Umbilical cord (tissue), 2 donors: ENCODE results near the gene LAG3. TPM values are rescaled to one million over a fixed set of nuclear protein-coding genes. Genes with fewer than 3 reads are reported as not detected.
"Not testable (repeated sequence)": the region's sequence is repeated elsewhere in the genome, so short reads cannot be mapped to it uniquely, and the experiment has no call there.

Experiments
- DNase-seq: peaks from one replicate; pipeline ENCODE4 v3.0.0-alpha.2; 2015; ENCODE audit warnings: low spot score
- total RNA-seq: library from RNA; depleted of rRNA; stranded (reverse); fragments of >200 nt; gene quantifications from one replicate; pipeline ENCODE4 v1.2.3, GENCODE V29; 2014; ENCODE audit warnings: low replicate concordance; ENCODE audit not compliant: insufficient read depth

LAG3 gene
- 1.7 TPM for total RNA-seq

- DNase-seq = no peak
These were observed at the start of gene LAG3 for GRCh38 chr12:6772331-6772695. LAG3 (plus strand) TSS chr12:6772520; CDS start chr12:6772853, 333 bp downstream.

DNA sequence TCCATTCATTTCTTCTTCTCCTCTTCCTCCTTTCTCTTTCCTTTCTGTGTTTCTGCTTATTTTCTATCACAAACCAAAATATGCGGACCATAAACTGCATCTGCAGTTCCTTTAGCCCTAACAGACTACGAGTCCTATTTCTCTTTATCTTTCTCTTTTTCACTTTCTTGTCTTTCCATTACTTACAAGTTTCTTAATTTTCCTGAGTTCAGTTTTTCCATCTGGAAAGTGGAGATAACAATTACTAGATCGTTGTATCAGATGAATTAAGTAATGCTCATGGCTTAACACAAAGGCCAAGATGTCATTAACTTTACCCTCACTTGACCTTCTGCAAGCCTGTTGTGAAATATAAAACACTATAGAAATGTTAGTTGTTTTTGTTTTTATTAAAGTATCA lies 49.5 kb upstream of the LAG3 start:
- DNase-seq = no peak

DNA sequence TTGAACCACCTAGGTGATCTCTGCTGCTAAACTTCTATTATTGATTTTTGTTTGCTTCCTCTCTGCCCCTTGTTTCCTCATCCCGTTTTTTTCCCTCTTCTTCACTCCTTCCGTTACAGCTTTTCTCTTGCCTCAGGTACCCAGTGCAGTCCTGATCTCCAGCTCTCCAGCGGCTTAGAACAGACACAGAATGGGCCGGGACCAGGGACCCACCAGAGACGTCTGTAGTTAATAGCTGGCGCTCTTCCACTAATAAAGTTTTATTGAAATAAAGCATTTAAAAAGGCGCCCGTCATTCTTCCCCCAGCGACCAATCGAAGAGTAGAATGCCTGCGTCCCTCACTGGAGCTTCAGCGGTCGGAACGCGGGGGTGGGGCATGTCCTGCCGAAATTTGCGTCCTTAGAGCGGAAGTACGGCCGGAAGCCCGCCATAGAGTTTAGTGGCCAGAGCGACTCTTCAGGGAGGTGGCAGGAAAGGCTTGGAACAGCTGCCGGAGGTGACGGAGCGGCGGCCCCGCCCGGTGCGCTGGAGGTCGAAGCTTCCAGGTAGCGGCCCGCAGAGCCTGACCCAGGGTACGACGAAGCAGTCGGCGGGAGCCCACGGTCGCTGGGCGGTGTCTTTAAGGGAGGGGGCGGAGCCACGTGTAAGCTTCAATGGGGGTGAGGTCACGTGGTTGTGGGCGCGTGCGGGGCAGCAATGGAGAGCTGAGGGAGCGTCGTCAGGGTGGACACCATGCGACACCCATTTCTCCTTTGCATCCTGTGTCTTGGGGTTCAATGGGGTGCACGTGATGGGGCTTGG lies 48.5 kb upstream of the LAG3 start, which contains the start of gene COPS7A:
COPS7A (plus strand) TSS at position 440 of the 802 bp plus-strand sequence. CDS start 611 bp downstream, outside the sequence.
- peak; percentile 99 for DNase-seq

DNA sequence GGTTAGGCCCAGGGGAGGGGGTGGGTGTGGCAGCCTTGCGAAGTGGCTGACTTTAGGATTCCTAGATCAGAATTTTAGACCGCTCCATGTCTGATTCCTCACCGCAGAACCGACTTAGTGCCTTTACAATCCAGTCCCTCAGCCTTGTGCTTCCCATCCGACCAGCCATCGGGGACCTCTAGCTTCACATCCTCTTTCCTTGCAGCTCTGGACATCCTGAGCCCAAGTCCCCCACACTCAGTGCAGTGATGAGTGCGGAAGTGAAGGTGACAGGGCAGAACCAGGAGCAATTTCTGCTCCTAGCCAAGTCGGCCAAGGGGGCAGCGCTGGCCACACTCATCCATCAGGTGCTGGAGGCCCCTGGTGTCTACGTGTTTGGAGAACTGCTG lies 47.9 kb upstream of the LAG3 start:
- DNase-seq = no peak

DNA sequence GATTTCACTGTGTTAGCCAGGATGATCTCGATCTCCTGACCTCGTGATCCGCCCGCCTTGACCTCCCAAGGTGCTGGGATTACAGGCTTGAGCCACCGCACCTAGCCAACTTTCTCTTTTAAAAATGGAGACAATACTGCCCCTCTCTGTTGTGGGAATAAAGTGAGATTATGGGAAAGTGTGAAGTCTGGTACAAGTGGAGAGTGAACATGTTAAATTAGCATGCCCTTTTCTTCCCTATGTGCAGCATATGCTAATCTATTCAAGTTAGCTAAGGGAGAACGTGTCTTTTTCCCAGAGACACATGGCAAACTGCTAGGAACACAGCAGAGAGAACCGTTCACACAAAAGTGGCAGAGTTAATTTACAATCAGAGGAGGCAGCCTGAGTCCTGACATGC lies 47.0 kb upstream of the LAG3 start:
- no peak for DNase-seq

DNA sequence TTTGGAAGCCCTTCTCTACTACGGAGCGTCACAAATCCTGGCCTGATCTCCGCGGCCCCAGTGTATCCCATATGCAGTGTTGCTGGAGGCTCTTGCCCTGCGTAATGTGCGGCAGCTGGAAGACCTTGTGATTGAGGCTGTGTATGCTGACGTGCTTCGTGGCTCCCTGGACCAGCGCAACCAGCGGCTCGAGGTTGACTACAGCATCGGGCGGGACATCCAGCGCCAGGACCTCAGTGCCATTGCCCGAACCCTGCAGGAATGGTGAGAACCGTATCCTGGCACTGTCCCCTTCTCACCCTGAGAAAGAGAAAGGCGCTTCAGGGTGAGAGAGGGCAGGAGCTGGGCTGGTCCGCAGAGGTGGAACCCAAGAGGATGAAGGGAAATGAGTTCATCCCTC lies 43.1 kb upstream of the LAG3 start:
- DNase-seq = no peak

DNA sequence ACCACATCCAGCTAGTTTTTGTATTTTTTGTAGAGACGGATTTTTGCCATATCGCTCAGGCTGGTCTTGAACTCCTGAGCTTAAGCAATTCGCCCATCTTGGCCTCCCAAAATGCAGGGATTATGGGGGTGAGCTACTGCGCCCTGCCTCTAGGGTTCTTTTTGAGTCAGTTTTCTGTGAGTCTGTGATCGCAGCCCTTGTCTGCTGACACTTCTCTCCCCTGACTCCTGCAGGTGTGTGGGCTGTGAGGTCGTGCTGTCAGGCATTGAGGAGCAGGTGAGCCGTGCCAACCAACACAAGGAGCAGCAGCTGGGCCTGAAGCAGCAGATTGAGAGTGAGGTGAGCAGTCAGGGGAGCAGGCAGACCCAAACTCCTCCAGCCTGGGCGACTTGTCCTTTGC lies 42.2 kb upstream of the LAG3 start:
- DNase-seq = no peak

- DNase-seq = no peak
These were observed 37.6 kb upstream of the LAG3 start for GRCh38 chr12:6734506-6735387.

GRCh38 chr12:6735448-6736191 lies 36.7 kb upstream of the LAG3 start:
- peak; percentile 84 for DNase-seq

GRCh38 chr12:6736754-6737153 lies 35.6 kb upstream of the LAG3 start:
- no peak for DNase-seq

- not testable (repeated sequence) for DNase-seq
These were observed 30.2 kb upstream of the LAG3 start for GRCh38 chr12:6742080-6742479.

DNA sequence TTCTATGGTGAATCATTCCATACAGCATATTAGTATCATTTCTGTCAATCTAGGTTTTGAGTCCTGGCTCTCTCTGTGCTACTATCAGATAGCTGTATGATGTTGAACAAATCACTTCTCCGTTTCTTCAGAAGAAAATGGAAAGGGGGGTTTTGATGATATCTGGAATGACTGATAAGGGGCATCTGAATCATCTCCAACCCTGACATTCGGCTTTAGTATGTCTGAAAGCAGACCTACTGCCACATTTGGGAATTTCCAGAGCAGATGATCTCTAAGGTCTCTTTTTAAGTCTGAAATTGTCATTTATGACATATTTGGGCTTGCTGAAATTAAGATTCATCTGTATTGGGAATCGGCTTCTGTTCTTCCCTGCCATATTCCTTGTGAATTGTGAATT lies 29.5 kb upstream of the LAG3 start:
- DNase-seq = no peak

GRCh38 chr12:6743300-6743699 lies 29.0 kb upstream of the LAG3 start:
- not testable (repeated sequence) for DNase-seq

GRCh38 chr12:6745741-6746525 lies 26.4 kb upstream of the LAG3 start:
- no peak for DNase-seq

- no peak for DNase-seq
These were observed 25.1 kb upstream of the LAG3 start for GRCh38 chr12:6747216-6747615.

GRCh38 chr12:6748761-6749160 lies 23.6 kb upstream of the LAG3 start:
- DNase-seq = no peak

- DNase-seq = no peak
These were observed 21.8 kb upstream of the LAG3 start for GRCh38 chr12:6750506-6750905.

- no peak for DNase-seq
These were observed 20.6 kb upstream of the LAG3 start for GRCh38 chr12:6751767-6752166.

GRCh38 chr12:6752167-6752920 lies 20.0 kb upstream of the LAG3 start:
- DNase-seq = peak; percentile 74
